Measurements from ENCODE around the gene STXBP4. TPM values are rescaled to one million over a fixed set of nuclear protein-coding genes. Genes with fewer than 3 reads are reported as not detected.
A peak's percentile ranks its signal among the peaks of the same experiment; 100 is the strongest.

Gene STXBP4
- polyA plus RNA-seq, 12 donors: 3.0 to 7.3 (median 6.3) TPM; not detected in 1

- no peak for DNase-seq
Observed at GRCh38 chr17:55219459-55219858, 250.9 kb downstream of the STXBP4 start.

- DNase-seq: peak; percentile 61
Observed at GRCh38 chr17:55219934-55220333, 251.4 kb downstream of the STXBP4 start.

Other genes with a start within 250 kb of the STXBP4 start
- 10 to 100 TPM in 4 of 12 donors, 1 to 10 TPM in 7, not detected in 1; 4.9 to 42.5 (median 6.3) TPM for gene TOM1L1, start 67.9 kb upstream of the STXBP4 start, polyA plus RNA-seq (ENCODE audit: insufficient read length in 12 of 12)
- 10 to 100 TPM in 11 of 12 donors, not detected in 1; 31.6 to 47.0 (median 36.9) TPM for gene COX11, start 111 bp upstream of the STXBP4 start, polyA plus RNA-seq (ENCODE audit: insufficient read length in 12 of 12)